OCI-LY3 (cell line): Measurements from ENCODE around the gene ANKRD36B.
"Not testable (repeated sequence)": the region's sequence is repeated elsewhere in the genome, so short reads cannot be mapped to it uniquely, and the experiment has no call there.

Experiments used
- EZH2phosphoT487 ChIP-seq: fragments of 200-600 bp; shearing (Covaris generic); IDR thresholded peaks from 2 replicates; pipeline ENCODE4 v1.6.1; 2018; ENCODE audit warnings: antibody characterized with exemption, mixed run types, low read depth
- TF ChIP-seq, protein P1 (sequence below): fragments of 200-600, 300-600 bp; sonication (generic); IDR thresholded peaks from 2 replicates; pipeline ENCODE4 v1.5.1; 2014; ENCODE audit warnings: antibody characterized with exemption, low read length, low read depth

DNA sequence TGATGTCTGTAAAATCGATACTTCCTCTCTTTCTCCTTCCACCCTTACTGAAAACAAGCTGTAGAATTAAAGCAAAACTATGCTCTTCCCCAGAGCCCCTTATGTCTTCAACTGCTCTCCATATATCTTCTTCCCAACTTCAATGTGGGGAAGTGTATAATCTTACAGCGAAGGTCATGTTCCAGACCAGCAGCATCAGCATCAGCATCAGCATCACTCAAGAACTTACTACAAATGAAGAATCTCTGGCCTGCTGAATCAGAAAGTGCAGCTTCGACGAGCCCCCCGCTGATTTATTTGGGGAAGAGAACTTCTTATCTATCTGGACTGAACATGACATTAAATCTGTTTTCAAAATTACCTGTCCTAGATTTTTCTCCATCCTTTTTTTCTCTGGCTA lies 40.6 kb downstream of the ANKRD36B start:
- TF ChIP-seq, protein P1, sequence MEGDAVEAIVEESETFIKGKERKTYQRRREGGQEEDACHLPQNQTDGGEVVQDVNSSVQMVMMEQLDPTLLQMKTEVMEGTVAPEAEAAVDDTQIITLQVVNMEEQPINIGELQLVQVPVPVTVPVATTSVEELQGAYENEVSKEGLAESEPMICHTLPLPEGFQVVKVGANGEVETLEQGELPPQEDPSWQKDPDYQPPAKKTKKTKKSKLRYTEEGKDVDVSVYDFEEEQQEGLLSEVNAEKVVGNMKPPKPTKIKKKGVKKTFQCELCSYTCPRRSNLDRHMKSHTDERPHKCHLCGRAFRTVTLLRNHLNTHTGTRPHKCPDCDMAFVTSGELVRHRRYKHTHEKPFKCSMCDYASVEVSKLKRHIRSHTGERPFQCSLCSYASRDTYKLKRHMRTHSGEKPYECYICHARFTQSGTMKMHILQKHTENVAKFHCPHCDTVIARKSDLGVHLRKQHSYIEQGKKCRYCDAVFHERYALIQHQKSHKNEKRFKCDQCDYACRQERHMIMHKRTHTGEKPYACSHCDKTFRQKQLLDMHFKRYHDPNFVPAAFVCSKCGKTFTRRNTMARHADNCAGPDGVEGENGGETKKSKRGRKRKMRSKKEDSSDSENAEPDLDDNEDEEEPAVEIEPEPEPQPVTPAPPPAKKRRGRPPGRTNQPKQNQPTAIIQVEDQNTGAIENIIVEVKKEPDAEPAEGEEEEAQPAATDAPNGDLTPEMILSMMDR: not testable (repeated sequence)
- not testable (repeated sequence) for TF ChIP-seq EZH2phosphoT487
